K562 (cell line): ENCODE measurements around the gene GNPTAB.

ENCODE experiments used
- ATF2 ChIP-seq: sonication (generic); formaldehyde crosslinking; IDR thresholded peaks from 2 replicates; pipeline ENCODE4 v1.8.1; 2022; ENCODE audit warnings: missing genetic modification reagents
- CTCF ChIP-seq, 3 experiments: IDR thresholded peaks in 2 of 3; conservative IDR thresholded peaks in 1 of 3; 2 replicates each; pipeline ENCODE4 v1.5.1; 2011 to 2012; ENCODE audit warnings: low read length in 3 of 3, mild to moderate bottlenecking in 3 of 3, control low read depth in 2 of 3, improper control_type of control experiment in 1 of 3, inconsistent platforms in 1 of 3, low read depth in 1 of 3, mixed read lengths in 1 of 3, moderate library complexity in 1 of 3; ENCODE audit not compliant: insufficient read depth in 2 of 3
- EZH2 ChIP-seq: IDR thresholded peaks from 2 replicates; pipeline ENCODE4 v1.6.1; 2012; ENCODE audit warnings: low read depth, mild to moderate bottlenecking, inconsistent platforms, low read length, borderline replicate concordance
- FOXM1 ChIP-seq, 2 experiments: fragments of 450-650 bp in 1 of 2; sonication (generic) in 1 of 2; formaldehyde crosslinking in 1 of 2; IDR thresholded peaks; 2 replicates each; pipeline versions ENCODE4 v1.6.1 to v1.9.0; 2017 to 2022; ENCODE audit warnings: low read depth in 2 of 2, mild to moderate bottlenecking in 2 of 2, missing genetic modification reagents in 1 of 2, moderate library complexity in 1 of 2
- GTF2A2 ChIP-seq: IDR thresholded peaks from 2 replicates; pipeline ENCODE4 v1.6.1; 2016; ENCODE audit warnings: mild to moderate bottlenecking, missing genetic modification characterization, missing compliant biosample characterization
- MYNN ChIP-seq, 2 experiments: sonication (generic); formaldehyde crosslinking in 1 of 2; IDR thresholded peaks; 2 replicates each; pipeline versions ENCODE4 v1.5.0 to v1.6.1; 2016 to 2020; ENCODE audit warnings: antibody characterized with exemption in 1 of 2, missing genetic modification reagents in 1 of 2
- POLR2A ChIP-seq: fragments of 450-650 bp; conservative IDR thresholded peaks from 2 replicates; pipeline ENCODE4 v1.6.1; 2016
- SIN3A ChIP-seq, 2 experiments: fragments of 150-350 bp in 1 of 2; IDR thresholded peaks; 2 replicates each; pipeline ENCODE4 v1.6.1; 2011 to 2016; ENCODE audit warnings: borderline replicate concordance in 2 of 2, low read depth in 2 of 2, low read length in 2 of 2, mild to moderate bottlenecking in 2 of 2, moderate library complexity in 2 of 2; ENCODE audit not compliant: control insufficient read depth in 1 of 2
- TCF15 ChIP-seq: fragments of 250-450 bp; sonication (Bioruptor Pico); IDR thresholded peaks from 2 replicates; pipeline ENCODE4 v1.8.0; 2022; ENCODE audit warnings: moderate library complexity, mild to moderate bottlenecking, inconsistent platforms
- U2AF1 ChIP-seq: fragments of 200-400 bp; formaldehyde crosslinking; optimal IDR thresholded peaks from 2 replicates; pipeline ENCODE3; 2017; ENCODE audit warnings: mild to moderate bottlenecking, low read depth, low read length, moderate library complexity
- ZBTB2 ChIP-seq: fragments of 450-650 bp; IDR thresholded peaks from 2 replicates; pipeline ENCODE4 v1.6.1; 2016; ENCODE audit warnings: antibody characterized with exemption
- ZEB2 ChIP-seq: fragments of 450-650 bp; IDR thresholded peaks from 2 replicates; pipeline ENCODE4 v1.6.1; 2016
- ZNF707 ChIP-seq: fragments of 250-450 bp; sonication (Bioruptor Pico); conservative IDR thresholded peaks from 2 replicates; pipeline ENCODE4 v1.8.0; 2022; ENCODE audit warnings: inconsistent platforms, mild to moderate bottlenecking, moderate library complexity

- no peak for TF ChIP-seq FOXM1 (IDR thresholded peaks at IDR 0.05; ENCODE audit: low read depth)
- TF ChIP-seq FOXM1 (CRISPR knock-in tag; IDR thresholded peaks at IDR 0.05; ENCODE audit: low read depth): no peak
- no peak for TF ChIP-seq TCF15 (CRISPR knock-in tag)
- no peak for TF ChIP-seq ATF2 (CRISPR knock-in tag)
- TF ChIP-seq EZH2: no peak
- TF ChIP-seq CTCF (IDR thresholded peaks at IDR 0.05 in 2 of 3, conservative IDR thresholded peaks at IDR 0.05 in 1 of 3; ENCODE audit: insufficient read depth in 2 of 3, low read depth in 1 of 3, low read length in 3 of 3): no peak
- no peak for TF ChIP-seq ZNF707 (CRISPR knock-in tag)
- TF ChIP-seq ZBTB2: no peak
- TF ChIP-seq GTF2A2 (tag): no peak
- TF ChIP-seq POLR2A: no peak
- TF ChIP-seq SIN3A (IDR thresholded peaks at IDR 0.05; ENCODE audit: borderline replicate concordance in 2 of 2, control insufficient read depth in 1 of 2, low read depth in 2 of 2, low read length in 2 of 2): no peak
- no peak for TF ChIP-seq MYNN (IDR thresholded peaks at IDR 0.05)
- no peak for TF ChIP-seq MYNN (CRISPR knock-in tag; IDR thresholded peaks at IDR 0.05)
- TF ChIP-seq ZEB2: no peak
- TF ChIP-seq U2AF1: no peak
These were observed 69.0 kb downstream of the GNPTAB start for GRCh38 chr12:101761781-101762180.
